ENCODE data around the gene PTK6. TPM values are rescaled to one million over a fixed set of nuclear protein-coding genes. Genes with fewer than 3 reads are reported as not detected.

PTK6 gene
- total RNA-seq, 8 experiments from 2014 or later, result 0.10 to 1.6 (median 0.83) TPM

DNA sequence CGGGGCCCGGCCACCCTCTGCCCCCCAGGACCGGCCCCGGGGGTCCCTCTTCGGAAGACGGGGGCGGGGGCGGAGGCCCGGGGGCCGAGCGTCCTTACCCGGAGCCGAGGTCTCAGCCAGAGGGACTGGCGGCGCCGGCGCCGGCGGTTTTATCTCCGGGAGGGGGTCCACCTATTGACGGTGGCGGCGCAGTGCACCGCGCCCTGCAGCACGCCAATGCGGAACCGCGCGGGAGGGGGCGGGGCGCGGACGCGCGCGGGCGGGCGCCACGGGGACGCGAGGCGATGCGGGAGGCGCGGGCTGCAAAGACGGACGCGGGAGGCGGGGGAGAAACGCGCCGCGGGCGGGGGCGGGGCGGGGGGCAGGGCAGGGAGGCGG is 38.2 kb downstream of the PTK6 start, which contains the start of gene EEF1A2:
EEF1A2 (minus strand) TSS at position 124 of the 378 bp plus-strand sequence. CDS start 1,320 bp downstream, outside the sequence.
- no CpG with 5 or more reads among the region's 58 CpGs for WGBS, 10 experiments
- ATAC-seq (replicated peaks in 6 of 8), result peak; percentile 14 to 50 (median 34)
- H3K4me3 ChIP-seq, result peak within 1 kb of the TSS; percentile 78 to 98 (median 91)
- in situ Hi-C loops (cut with MboI; ENCODE audit: low pct_unique_long_range_greater_than_20kb in 2 of 9, low sequenced_read_pairs in 9 of 9, unreplicated experiment in 9 of 9), result no loop called here
- H3K4me1 ChIP-seq (replicated peaks in 1 of 2), result peaks cover 57 to 60% of the 10 kb centered on the region in 2 donors
- peak within 1 kb of the TSS; percentile 93 to 95 for H3K27ac ChIP-seq

DNA sequence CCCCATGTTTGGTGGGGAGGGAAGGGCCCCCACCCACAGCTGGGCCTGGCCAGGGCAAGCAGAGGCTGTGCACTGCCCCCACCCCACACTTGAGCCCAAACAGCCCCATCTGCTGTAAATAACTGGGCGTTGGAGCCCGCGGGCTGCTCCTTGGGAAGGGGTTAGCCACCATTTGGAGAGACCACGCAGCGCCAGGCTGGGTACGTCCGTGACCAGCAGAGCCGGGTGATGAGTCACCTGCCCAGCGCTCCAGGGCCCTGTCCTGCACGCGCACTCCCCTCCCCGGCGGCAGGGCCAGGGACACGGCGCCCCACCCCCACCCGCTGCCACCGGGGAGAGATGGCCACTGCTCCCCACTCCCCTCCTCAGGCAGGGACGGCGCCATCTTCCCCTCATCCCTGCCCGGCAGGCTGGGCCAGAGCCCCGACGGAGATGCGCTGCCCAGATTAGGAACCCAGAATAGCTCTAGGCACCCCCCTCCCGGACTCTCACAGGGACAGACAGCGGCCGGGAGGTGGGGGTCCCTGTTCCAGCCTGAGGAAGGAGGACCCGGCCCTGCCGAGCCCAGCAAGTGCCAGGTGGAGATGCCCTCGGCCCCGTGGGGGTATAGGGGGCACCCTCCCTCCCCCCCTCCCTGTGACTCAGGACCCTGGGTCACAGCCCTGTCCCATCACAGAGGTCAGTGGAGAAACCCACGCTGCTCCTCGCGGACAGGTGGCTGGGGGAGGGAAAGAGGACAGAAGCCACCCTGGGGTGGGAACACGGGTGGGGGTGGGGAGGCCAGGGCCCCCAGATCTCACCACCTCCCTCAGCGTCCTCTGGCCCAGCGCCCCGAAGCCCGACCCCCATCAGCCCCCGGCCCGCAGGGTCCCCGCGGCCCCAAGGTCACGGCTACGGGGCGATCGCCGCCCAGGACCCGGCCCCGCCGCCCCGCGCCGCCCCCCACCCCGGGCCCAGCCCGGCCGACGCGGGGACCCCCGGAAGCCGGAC is 38.9 kb downstream of the PTK6 start:
- peak; percentile 14 to 62 (median 48) for ATAC-seq (replicated peaks in 6 of 8)
- Histone ChIP-seq H3K4me1 (replicated peaks in 1 of 2) (peaks cover 51 to 55% of the 10 kb centered on the region in 2 donors), H3K4me3 (peak overlapping the region; percentile 78 to 98 (median 91)), H3K27ac (peak overlapping the region; percentile 93 to 95)
- 50% methylated on average over 2 of the region's 60 CpGs; no CpG with 5 or more reads in 9 of the 10 experiments for WGBS, 10 experiments
- in situ Hi-C loops (cut with MboI; ENCODE audit: low pct_unique_long_range_greater_than_20kb in 2 of 9, low sequenced_read_pairs in 9 of 9, unreplicated experiment in 9 of 9), result no loop called here

DNA sequence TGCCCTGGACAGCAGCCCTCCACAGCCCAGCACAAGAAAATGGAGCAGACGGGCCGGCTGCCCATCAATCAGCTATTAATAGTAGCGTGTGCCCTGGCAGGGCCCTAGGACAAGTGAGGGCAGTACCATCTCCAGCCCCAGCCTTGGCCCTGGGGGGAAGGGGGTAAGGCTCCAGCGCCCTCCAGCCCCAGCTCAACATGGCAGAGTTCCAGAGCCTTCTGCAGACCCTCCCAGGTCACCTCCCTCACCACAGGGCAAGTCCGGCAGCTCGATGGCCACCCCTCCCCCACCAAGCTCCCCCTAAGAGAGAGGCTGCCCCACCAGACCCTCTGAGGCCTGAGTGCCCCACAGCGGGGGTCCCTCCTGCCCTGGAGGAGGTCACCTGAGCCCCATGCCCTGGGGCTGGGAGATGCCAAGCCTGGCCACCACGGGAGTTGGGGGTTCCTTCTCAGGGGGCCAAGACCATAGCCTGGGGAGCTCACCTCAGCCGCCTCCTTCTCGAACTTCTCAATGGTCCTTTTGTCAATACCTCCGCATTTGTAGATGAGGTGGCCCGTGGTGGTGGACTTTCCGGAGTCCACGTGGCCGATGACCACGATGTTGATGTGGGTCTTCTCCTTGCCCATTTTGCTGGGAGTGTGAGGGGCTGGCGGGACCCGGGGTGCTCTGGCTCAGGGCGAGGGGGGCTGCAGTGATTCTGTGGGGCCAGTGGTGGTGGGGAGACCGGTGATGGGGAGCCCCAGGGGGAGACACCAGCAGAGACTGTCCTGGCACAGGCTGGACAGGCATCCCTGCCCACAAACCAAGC is 39.8 kb downstream of the PTK6 start:
- Histone ChIP-seq H3K27ac (peak overlapping the region; percentile 93 to 95), H3K4me3 (peak overlapping the region; percentile 78 to 98 (median 91)), H3K4me1 (replicated peaks in 1 of 2) (peaks cover 42 to 46% of the 10 kb centered on the region in 2 donors)
- 40 to 100% methylated on average over 1 of the region's 20 CpGs; no CpG with 5 or more reads in 8 of the 10 experiments for WGBS, 10 experiments
- no peak for ATAC-seq (replicated peaks in 6 of 8)
- in situ Hi-C loops (cut with MboI; ENCODE audit: low pct_unique_long_range_greater_than_20kb in 2 of 9, low sequenced_read_pairs in 9 of 9, unreplicated experiment in 9 of 9), result no loop called here

DNA sequence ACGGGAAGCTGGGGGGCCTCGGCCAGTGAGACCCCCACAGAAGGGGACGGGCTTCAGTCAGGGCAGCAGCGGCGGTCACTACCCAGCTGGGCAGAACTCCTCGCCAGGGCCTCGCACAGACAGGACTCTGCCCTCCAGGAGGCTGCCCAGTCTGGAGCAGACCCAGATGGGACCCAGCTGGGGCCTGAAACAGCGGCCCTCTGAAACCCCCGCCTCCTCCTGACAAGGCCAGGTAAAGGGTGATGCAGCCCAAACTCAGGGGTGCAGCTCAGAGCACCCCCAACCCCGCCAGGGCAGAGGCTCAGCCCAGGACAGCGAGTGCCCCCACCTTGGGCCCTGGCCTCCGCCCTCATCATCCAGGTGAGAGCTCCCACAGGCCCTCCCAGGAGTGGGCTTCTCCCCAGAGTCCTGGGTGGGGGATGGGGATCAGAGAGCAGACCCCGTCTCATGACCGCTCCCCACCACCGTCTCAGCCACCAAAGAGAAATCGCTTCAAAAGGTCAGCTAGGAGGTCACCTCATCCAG is 40.5 kb downstream of the PTK6 start:
- Histone ChIP-seq H3K4me1 (replicated peaks in 1 of 2) (peaks cover 35 to 39% of the 10 kb centered on the region in 2 donors), H3K4me3 (peak overlapping the region; percentile 16 to 98 (median 83)), H3K27ac (peak overlapping the region in 1 of 2 donors; percentile 39)
- ATAC-seq (replicated peaks in 6 of 8), result peak in 4 of 8 experiments; percentile 0 to 23 (median 13)
- in situ Hi-C loops (cut with MboI; ENCODE audit: low pct_unique_long_range_greater_than_20kb in 2 of 9, low sequenced_read_pairs in 9 of 9, unreplicated experiment in 9 of 9), result no loop called here
- WGBS, 10 experiments, result 0% methylated on average over 1 to 2 of the region's 16 CpGs; no CpG with 5 or more reads in 7 of the 10 experiments

DNA sequence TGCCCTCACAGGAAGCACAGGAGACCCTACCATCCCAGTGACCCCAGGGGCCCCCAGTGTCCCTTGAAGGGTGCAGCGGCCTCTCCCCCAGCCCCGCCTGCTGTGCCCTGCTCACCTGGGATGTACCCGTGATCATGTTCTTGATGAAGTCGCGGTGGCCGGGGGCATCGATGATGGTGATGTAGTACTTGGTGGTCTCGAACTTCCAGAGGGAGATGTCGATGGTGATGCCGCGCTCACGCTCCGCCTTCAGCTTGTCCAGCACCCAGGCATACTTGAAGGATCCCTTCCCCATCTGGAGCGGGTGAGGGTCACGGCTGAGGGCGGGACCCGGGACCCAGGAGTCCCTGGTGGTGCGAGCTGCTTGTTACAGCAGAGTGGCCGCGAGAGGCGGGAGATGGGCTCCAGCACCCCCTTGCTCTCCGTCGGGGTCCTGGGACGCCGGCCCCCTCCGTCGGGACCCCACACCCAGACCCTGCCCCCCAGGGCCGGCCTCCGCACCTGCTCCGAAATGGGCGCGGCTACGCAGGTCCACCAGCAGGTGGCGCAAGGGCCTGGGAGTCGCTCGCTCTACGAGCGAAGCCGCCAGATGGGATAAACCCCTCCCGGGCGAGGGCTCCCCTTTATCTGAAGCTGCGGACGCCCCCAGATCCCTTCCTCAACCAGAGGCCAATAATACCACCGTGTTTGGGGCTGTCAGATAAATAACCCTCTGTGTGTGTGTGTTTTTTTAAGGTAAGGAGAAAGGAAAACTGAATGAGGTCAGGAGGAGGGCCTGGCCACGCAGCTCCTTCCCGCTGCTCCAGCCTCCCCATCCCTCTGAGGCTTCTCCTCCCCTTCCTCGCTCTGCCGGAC is 41.2 kb downstream of the PTK6 start:
- WGBS, 10 experiments, result 0 to 68% (median 33%) methylated on average over 1 to 6 of the region's 48 CpGs; no CpG with 5 or more reads in 6 of the 10 experiments
- Histone ChIP-seq H3K27ac (peak overlapping the region in 1 of 2 donors; percentile 39), H3K4me3 (peak overlapping the region; percentile 16 to 98 (median 83)), H3K4me1 (replicated peaks in 1 of 2) (peaks cover 28 to 33% of the 10 kb centered on the region in 2 donors)
- peak in 5 of 8 experiments; percentile 1 to 73 (median 19) for ATAC-seq (replicated peaks in 6 of 8)
- in situ Hi-C loops (cut with MboI; ENCODE audit: low pct_unique_long_range_greater_than_20kb in 2 of 9, low sequenced_read_pairs in 9 of 9, unreplicated experiment in 9 of 9), result no loop called here

DNA sequence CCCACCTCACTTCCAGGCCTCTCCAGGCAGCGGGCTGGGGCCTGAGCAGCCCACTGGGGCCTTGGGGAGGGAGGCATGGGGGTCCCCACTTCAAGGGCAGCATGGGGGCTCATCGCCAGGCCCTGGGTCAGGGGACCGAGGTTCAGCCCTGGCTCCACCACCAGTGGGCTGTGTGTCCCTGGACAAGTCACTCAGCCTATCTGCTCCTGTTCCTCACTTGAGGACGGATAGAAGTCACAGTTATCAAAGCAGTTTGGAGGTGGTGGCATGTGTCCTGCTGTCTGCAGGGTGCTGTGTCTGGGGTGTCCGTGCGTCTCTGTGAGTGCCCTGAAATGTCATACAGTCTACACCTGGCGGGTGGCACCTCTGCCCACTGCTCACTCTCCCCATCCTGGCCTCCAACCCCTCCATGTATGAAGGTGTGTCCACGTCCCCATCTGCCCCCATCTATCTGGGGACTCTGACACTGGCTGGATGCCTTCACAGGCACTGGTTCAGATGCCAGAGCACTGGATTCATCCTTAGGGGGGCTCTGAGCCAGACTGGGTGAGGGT is 41.9 kb downstream of the PTK6 start:
- WGBS, 10 experiments, result 33 to 40% methylated on average over 1 of the region's 8 CpGs; no CpG with 5 or more reads in 8 of the 10 experiments
- H3K4me3 ChIP-seq, result no peak overlapping the region

DNA sequence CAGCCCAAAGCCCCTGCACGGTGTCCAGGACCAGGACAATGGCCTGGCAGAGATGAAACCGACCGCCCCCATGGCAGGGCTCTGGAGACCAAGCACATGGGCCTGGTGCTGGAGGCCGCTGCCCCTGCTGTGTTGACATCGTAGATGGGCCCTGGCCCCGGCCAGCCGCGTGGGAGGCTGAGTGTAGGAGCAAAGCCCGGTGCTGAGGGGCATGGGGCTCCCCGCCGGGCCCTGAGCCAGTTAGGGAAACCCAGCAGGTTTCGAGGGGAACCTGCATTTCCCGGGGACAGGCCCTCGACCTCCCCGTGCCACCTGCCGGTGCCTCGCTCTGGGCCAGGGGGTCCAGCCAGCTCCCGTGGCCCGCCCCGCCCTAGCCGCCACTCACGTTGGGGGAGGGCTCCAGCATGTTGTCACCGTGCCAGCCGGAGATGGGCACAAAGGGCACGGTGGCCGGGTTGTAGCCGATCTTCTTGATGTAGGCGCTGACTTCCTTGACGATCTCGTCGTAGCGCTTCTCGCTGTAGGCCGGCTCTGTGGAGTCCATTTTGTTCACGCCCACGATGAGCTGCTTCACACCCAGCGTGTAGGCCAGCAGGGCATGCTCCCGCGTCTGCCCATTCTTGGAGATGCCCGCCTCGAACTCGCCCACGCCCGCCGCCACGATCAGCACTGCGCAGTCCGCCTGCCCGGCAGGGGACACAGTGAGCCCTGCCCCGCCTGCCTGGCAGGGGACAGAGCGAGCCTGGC is 42.6 kb downstream of the PTK6 start:
- Histone ChIP-seq H3K4me1 (replicated peaks in 1 of 2) (peaks cover 23 to 25% of the 10 kb centered on the region in 2 donors), H3K4me3 (no peak overlapping the region), H3K27ac (no peak overlapping the region)
- no peak for ATAC-seq (replicated peaks in 6 of 8)
- in situ Hi-C loops (cut with MboI; ENCODE audit: low pct_unique_long_range_greater_than_20kb in 2 of 9, low sequenced_read_pairs in 9 of 9, unreplicated experiment in 9 of 9), result no loop called here
- WGBS, 10 experiments, result 48 to 100% (median 97%) methylated on average over 1 to 8 of the region's 51 CpGs; no CpG with 5 or more reads in 5 of the 10 experiments

More for the DNA sequence above, 41.9 kb downstream of the PTK6 start:
- Histone ChIP-seq H3K27ac (no peak overlapping the region), H3K4me1 (replicated peaks in 1 of 2) (peaks cover 27 to 31% of the 10 kb centered on the region in 2 donors)
- ATAC-seq (replicated peaks in 6 of 8), result no peak
- in situ Hi-C loops (cut with MboI; ENCODE audit: low pct_unique_long_range_greater_than_20kb in 2 of 9, low sequenced_read_pairs in 9 of 9, unreplicated experiment in 9 of 9), result no loop called here

DNA sequence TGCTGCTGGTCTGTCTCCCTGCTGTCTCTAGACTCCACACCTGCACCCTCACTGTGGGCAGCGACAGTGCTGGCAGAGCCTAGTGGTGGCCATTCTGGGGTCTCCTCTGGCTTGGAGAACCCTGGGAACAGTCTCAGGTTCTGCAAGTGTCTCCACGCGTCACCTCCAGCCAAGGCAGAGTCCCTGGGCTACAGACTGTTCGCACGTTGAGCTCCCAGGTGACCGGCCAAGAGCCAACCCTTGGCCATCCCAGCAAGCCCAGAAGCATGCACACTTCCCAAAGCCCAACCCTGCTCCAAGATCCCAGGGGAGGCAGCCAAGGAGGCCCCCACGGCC is 43.1 kb downstream of the PTK6 start:
- WGBS, 10 experiments, result 91 to 100% methylated on average over 2 to 4 of the region's 7 CpGs; no CpG with 5 or more reads in 8 of the 10 experiments
- in situ Hi-C loops (cut with MboI; ENCODE audit: low pct_unique_long_range_greater_than_20kb in 2 of 9, low sequenced_read_pairs in 9 of 9, unreplicated experiment in 9 of 9), result no loop called here
- no peak overlapping the region for H3K27ac ChIP-seq
- H3K4me3 ChIP-seq, result no peak overlapping the region
- H3K4me1 ChIP-seq (replicated peaks in 1 of 2), result peaks cover 22% of the 10 kb centered on the region in 2 donors
- ATAC-seq (replicated peaks in 6 of 8), result no peak

DNA sequence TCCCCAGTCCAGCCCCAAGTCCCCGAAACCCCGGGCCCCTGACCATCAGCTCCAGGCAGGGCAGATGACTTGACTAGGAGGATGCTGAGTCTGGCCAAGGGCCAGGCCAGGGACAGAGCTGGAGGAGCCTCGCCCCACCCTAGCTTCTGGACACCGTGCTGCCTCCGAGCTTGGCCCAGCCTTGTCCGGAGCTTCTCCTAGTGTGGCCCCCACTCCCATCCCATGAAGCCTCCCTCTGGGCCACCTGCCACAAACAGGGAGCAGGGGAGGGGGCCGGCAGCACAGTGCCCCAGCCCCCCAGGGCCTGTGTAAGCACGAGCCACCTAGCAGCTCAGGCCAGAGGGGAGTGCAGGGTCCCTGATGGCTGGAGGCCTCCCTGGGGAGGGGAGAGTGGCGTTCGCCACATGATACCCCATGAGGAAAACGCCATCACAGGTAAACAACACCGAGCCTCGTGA is 43.6 kb downstream of the PTK6 start:
- Histone ChIP-seq H3K4me1 (replicated peaks in 1 of 2) (peaks cover 26 to 27% of the 10 kb centered on the region in 2 donors), H3K27ac (no peak overlapping the region), H3K4me3 (no peak overlapping the region)
- in situ Hi-C loops (cut with MboI; ENCODE audit: low pct_unique_long_range_greater_than_20kb in 2 of 9, low sequenced_read_pairs in 9 of 9, unreplicated experiment in 9 of 9), result no loop called here
- WGBS, 10 experiments, result 100% methylated on average over 3 of the region's 13 CpGs; no CpG with 5 or more reads in 9 of the 10 experiments
- ATAC-seq (replicated peaks in 6 of 8), result no peak

DNA sequence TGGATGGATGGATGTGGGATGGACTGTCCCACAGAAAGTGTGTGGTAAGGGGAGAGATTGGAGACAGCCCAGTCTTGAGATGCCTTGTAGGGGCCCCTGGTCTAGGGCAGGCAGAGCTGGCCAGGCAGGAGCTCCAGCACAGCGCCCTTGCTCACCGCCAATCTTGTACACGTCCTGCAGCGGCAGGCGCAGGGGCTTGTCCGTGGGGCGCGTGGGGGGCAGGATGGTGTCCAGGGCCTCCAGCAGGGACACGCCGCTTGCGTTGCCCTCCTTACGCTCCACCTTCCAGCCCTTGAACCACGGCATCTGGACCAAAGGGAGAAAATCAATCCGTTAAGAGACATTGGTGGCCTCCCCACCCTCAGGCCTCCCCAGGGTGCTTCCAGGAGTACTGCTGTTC is 44.2 kb downstream of the PTK6 start:
- in situ Hi-C loops (cut with MboI; ENCODE audit: low pct_unique_long_range_greater_than_20kb in 2 of 9, low sequenced_read_pairs in 9 of 9, unreplicated experiment in 9 of 9), result no loop called here
- no peak overlapping the region for H3K27ac ChIP-seq
- 87 to 90% methylated on average over 2 to 6 of the region's 14 CpGs; no CpG with 5 or more reads in 8 of the 10 experiments for WGBS, 10 experiments
- no peak overlapping the region for H3K4me3 ChIP-seq
- ATAC-seq (replicated peaks in 6 of 8), result no peak
- peaks cover 31% of the 10 kb centered on the region in 2 donors for H3K4me1 ChIP-seq (replicated peaks in 1 of 2)

DNA sequence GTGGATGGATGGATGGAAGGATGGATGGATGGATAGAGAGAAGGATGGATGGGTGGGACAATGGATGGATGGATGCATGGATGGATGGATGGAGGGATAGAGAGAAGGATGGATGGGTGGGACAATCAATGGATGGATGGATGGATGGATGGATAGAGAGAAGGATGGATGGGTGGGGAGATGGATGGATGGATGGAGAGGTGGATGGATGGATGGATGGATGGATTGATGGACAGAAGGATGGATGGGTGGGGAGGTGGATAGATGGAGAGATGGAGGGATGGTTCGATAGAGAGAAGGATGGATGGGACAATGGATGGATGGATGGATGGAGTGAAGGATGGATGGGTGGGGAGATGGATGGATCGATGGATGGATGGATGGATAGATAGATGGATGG is 44.7 kb downstream of the PTK6 start:
- WGBS, 10 experiments, result 17 to 92% (median 40%) methylated on average over 1 to 2 of the region's 2 CpGs; no CpG with 5 or more reads in 3 of the 10 experiments
- Histone ChIP-seq H3K4me3 (no peak overlapping the region), H3K4me1 (replicated peaks in 1 of 2) (peaks cover 30 to 33% of the 10 kb centered on the region in 2 donors), H3K27ac (no peak overlapping the region)
- no peak for ATAC-seq (replicated peaks in 6 of 8)
- in situ Hi-C loops (cut with MboI; ENCODE audit: low pct_unique_long_range_greater_than_20kb in 2 of 9, low sequenced_read_pairs in 9 of 9, unreplicated experiment in 9 of 9), result no loop called here
